Prostate gland (tissue), 2 donors: Measurements from ENCODE around the gene PSMD3.
"Not testable (repeated sequence)": the region's sequence is repeated elsewhere in the genome, so short reads cannot be mapped to it uniquely, and the experiment has no call there.

ENCODE experiments used
- POLR2A ChIP-seq: fragments of 450-650 bp; IDR thresholded peaks from one replicate; pipeline ENCODE4 v1.6.1; 2016; ENCODE audit warnings: antibody characterized with exemption, mild to moderate bottlenecking
- TF ChIP-seq, protein P1 (sequence below), 4 experiments: fragments of 200-600 bp in 2 of 4; fragments of 450-650 bp in 2 of 4; sonication (generic) in 2 of 4; IDR thresholded peaks; 1 replicate in 3 of 4; 2 replicates in 1 of 4; pipeline ENCODE4 v1.5.1; 2016 to 2019; ENCODE audit warnings: antibody characterized with exemption in 4 of 4, mild to moderate bottlenecking in 2 of 4, moderate library complexity in 2 of 4

DNA sequence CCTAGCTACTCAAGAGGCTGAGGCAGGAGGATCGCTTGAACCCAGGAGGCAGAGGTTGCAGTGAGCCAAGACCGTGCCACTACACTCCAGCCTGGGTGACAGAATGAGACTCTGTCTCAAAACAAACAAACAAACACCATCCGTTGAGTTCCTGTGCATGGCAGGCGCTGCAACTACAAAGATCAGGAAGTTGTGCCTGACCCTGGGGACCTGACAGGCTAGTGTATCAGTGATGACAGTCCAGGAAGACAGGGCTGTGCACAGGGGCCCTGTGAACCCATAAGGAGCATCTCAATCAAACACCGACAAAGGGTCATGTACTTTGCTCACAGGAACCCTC is 32.1 kb upstream of the PSMD3 start:
- not testable (repeated sequence) for TF ChIP-seq POLR2A
- TF ChIP-seq, protein P1, sequence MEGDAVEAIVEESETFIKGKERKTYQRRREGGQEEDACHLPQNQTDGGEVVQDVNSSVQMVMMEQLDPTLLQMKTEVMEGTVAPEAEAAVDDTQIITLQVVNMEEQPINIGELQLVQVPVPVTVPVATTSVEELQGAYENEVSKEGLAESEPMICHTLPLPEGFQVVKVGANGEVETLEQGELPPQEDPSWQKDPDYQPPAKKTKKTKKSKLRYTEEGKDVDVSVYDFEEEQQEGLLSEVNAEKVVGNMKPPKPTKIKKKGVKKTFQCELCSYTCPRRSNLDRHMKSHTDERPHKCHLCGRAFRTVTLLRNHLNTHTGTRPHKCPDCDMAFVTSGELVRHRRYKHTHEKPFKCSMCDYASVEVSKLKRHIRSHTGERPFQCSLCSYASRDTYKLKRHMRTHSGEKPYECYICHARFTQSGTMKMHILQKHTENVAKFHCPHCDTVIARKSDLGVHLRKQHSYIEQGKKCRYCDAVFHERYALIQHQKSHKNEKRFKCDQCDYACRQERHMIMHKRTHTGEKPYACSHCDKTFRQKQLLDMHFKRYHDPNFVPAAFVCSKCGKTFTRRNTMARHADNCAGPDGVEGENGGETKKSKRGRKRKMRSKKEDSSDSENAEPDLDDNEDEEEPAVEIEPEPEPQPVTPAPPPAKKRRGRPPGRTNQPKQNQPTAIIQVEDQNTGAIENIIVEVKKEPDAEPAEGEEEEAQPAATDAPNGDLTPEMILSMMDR (IDR thresholded peaks at IDR 0.05), result not testable (repeated sequence)
